ENCODE measurements around the gene APLP1.

DNA sequence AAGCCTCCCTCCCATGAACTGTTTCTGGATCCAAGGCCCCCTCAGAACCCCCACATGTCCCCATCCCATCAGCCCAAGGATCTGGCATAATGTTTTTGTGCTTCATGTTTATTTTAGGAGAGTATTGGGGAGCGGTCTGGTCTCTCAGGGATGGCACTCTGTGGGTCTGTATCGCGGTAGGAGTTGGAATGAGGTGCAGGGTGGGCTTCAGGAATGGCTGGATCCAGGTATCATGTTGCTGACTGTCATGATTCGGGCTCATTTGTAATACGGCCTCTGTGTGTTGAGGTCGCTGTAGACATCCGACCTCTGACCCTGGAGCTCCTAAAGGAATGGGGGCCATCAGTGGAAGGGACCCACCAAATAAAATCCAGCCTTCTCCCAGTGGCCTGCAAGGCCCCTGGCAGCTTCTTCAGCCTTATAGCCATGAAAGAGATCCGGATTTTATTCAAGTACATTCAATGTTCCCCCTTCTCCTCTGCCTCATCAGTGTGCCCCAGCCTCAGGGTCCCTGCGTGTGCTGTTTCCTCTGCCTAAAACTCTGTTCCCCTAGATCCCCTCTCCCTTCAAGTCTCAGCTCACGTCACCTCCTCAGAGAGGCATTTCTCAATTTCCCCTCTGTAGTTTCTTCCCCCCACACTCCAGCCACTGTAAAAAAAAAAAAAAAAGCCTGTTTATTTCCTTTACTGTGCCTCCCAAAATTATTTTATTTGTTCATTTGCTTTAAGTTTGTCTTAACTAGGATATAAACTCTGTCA, 36.1 kb downstream of the APLP1 start:
- TF ChIP-seq, protein P1, sequence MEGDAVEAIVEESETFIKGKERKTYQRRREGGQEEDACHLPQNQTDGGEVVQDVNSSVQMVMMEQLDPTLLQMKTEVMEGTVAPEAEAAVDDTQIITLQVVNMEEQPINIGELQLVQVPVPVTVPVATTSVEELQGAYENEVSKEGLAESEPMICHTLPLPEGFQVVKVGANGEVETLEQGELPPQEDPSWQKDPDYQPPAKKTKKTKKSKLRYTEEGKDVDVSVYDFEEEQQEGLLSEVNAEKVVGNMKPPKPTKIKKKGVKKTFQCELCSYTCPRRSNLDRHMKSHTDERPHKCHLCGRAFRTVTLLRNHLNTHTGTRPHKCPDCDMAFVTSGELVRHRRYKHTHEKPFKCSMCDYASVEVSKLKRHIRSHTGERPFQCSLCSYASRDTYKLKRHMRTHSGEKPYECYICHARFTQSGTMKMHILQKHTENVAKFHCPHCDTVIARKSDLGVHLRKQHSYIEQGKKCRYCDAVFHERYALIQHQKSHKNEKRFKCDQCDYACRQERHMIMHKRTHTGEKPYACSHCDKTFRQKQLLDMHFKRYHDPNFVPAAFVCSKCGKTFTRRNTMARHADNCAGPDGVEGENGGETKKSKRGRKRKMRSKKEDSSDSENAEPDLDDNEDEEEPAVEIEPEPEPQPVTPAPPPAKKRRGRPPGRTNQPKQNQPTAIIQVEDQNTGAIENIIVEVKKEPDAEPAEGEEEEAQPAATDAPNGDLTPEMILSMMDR (IDR thresholded peaks at IDR 0.05) = no peak
- no peak for TF ChIP-seq EP300 (IDR thresholded peaks at IDR 0.05)
